HUES6 (cell line): ENCODE results near the gene PTH1R.

Source experiments
- H3K27ac ChIP-seq: 2 replicates; pipeline ENCODE4 v1.7.0; 2013; ENCODE audit warnings: low read depth, mild to moderate bottlenecking, low read length, inconsistent platforms
- H3K27me3 ChIP-seq: 2 replicates; pipeline ENCODE4 v1.6.1; 2013; ENCODE audit warnings: low read length; ENCODE audit not compliant: control insufficient read depth, insufficient read depth
- H3K36me3 ChIP-seq: 2 replicates; pipeline ENCODE4 v1.6.1; 2013; ENCODE audit warnings: low read length; ENCODE audit not compliant: control insufficient read depth, insufficient read depth
- H3K4me1 ChIP-seq: 2 replicates; pipeline ENCODE4 v1.6.1; 2013; ENCODE audit warnings: low read length; ENCODE audit not compliant: control insufficient read depth, insufficient read depth
- H3K4me3 ChIP-seq: 2 replicates; pipeline ENCODE4 v1.5.1; 2013; ENCODE audit warnings: low read depth, low read length
- H3K9ac ChIP-seq: one replicate; pipeline ENCODE4 v1.6.1; 2013; ENCODE audit warnings: mild to moderate bottlenecking, low read length
- H3K9me3 ChIP-seq: 2 replicates; pipeline ENCODE4 v1.6.1; 2013; ENCODE audit warnings: low read depth, low read length; ENCODE audit not compliant: control insufficient read depth, insufficient read depth

PTH1R gene

DNA sequence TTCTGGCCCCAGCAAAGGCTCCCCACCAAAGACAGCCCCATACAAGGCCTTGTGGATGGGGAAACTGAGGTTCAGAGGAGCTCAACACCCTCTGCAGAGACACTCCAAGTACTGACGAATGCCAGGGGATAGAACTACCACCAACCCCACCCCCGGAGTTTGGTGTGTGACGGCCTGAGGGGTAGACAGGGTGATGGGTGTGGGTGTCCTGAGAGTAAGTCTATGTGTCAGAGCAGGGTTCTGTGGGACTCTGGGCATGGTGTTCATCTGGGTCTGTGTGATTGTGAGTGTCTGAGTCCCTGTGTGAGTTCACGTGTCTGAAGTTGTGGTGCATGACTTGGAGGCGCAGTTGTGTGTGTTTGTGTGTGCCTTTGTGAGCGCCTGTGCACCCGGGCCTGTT is 7.4 kb downstream of the PTH1R start:
- Histone ChIP-seq H3K27ac (no peak overlapping the region), H3K27me3 (peaks cover 78% of the 10 kb centered on the region), H3K36me3 (no peaks in the 10 kb centered on the region), H3K4me1 (peaks cover 52% of the 10 kb centered on the region), H3K4me3 (peak overlapping the region; percentile 59; the same call in 1 of the 2 replicates), H3K9ac (no peak overlapping the region), H3K9me3 (no peaks in the 10 kb centered on the region)

DNA sequence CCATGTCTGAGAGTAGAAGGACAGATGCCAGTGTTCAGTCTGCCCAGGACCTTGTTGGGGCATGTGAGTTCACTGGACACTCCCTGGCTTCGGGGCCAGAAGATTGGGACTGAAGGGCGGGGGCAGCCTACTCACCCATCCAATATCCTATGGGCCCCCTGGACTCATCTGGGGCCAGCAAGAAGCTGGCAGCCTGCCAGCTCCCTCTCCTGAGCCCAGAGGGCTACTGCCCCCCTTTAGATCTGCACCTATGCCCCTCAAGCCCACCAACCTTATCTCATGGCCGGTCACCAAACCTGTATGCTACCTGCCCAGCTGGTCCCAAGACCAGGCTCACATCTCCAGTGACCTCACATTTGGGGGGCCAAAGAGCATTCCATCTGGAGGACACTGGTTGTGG is 8.1 kb downstream of the PTH1R start:
- H3K9ac ChIP-seq, result no peak overlapping the region
- no peak overlapping the region for H3K27ac ChIP-seq
- no peaks in the 10 kb centered on the region for H3K9me3 ChIP-seq
- H3K4me1 ChIP-seq, result peaks cover 55% of the 10 kb centered on the region
- H3K27me3 ChIP-seq, result peaks cover 78% of the 10 kb centered on the region
- H3K36me3 ChIP-seq, result no peaks in the 10 kb centered on the region
- no peak overlapping the region for H3K4me3 ChIP-seq

DNA sequence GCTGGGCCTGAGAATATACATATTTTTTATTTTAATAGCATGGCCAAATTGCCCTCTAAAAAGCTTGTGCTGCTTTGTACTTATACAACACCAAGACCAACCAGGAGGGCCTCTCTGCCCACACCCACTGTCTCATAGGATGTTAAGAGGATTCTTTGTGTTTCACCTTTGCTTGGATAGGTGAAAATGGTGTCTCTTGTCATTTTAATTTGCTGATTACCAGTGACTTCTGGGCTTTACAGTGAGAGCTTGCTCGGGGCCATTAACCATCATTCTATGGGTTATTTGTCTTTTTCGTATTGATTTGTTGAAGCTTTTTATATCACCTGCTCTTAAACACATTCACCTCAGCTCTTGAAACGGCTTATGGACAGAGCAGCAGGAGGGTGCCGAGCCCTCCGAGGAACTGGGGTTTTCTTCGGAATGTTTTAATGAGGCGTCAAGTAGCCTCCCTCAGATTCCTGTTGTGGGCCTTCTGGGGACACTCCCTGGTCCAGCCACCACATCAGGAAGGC is 10.5 kb downstream of the PTH1R start:
- H3K27ac ChIP-seq, result peak overlapping the region; percentile 42; the same call in 1 of the 2 replicates
- H3K4me1 ChIP-seq, result peaks cover 68% of the 10 kb centered on the region
- peak overlapping the region; percentile 23; the same call in 1 of the 2 replicates for H3K4me3 ChIP-seq
- H3K27me3 ChIP-seq, result peaks cover 82% of the 10 kb centered on the region
- no peak overlapping the region for H3K9ac ChIP-seq
- H3K36me3 ChIP-seq, result no peaks in the 10 kb centered on the region
- no peaks in the 10 kb centered on the region for H3K9me3 ChIP-seq

DNA sequence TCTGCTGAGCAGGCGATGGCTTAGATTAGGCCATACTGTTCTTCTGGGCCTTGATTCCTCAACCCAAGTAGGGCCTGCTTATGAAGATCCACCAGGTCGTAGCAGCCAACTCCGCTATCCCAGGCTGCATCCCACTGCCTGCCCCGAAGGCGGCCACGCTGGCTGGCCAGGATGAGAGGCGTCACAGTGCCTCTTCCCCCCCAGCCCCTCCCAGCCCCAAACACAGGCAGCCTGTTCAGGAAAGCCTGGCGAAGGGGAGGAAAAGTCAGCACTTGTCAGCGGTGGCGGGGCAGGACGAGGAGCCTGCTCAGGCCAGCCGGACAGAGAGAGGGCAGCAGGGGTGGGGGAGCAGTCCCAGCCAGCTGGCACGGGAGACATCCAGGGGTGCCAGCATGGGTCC is 11.2 kb downstream of the PTH1R start:
- peaks cover 84% of the 10 kb centered on the region for H3K27me3 ChIP-seq
- H3K9ac ChIP-seq, result peak overlapping the region; percentile 41
- H3K4me1 ChIP-seq, result peaks cover 70% of the 10 kb centered on the region
- peak overlapping the region; percentile 23; the same call in 1 of the 2 replicates for H3K4me3 ChIP-seq
- no peaks in the 10 kb centered on the region for H3K36me3 ChIP-seq
- H3K27ac ChIP-seq, result peak overlapping the region; percentile 42; the same call in 1 of the 2 replicates
- H3K9me3 ChIP-seq, result no peaks in the 10 kb centered on the region

DNA sequence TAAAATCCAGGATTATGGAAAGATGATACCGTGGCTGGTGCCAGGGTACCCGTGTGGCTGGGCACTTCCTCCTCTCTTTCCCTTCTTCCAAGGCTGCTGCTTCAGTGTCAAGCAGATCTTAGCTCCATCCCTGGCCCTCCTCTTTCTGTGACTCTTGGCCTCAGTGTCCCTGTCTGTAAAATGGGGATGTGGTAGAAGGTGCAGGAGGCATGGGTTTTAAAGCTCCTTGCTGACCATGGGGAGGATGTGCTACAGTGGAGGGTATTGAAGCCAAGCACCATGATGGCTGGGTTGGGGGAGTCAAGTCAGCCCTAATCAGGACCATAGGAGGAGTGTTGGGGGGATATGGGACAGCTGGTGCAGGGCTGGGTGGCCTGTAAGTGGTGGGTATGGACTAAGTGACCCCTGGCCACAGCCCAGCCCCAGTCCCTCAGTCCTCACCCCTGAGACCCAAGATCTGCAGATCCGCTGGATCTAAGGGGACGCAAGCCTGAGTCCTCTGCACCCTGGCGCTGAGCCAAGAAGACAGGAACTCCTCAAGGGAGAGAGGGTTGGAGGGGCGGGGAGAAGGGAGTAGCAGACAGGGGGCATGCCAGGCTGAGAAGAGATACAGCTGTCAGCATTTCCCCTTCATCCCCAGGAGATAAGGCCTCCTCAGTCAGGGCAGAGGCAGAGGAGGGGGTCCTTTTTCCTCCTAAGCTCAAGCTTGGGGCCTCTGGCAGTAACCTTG is 12.0 kb downstream of the PTH1R start:
- H3K27me3 ChIP-seq, result peaks cover 81% of the 10 kb centered on the region
- no peak overlapping the region for H3K27ac ChIP-seq
- peaks cover 62% of the 10 kb centered on the region for H3K4me1 ChIP-seq
- no peak overlapping the region for H3K9ac ChIP-seq
- no peak overlapping the region for H3K4me3 ChIP-seq
- no peaks in the 10 kb centered on the region for H3K36me3 ChIP-seq
- H3K9me3 ChIP-seq, result no peaks in the 10 kb centered on the region

DNA sequence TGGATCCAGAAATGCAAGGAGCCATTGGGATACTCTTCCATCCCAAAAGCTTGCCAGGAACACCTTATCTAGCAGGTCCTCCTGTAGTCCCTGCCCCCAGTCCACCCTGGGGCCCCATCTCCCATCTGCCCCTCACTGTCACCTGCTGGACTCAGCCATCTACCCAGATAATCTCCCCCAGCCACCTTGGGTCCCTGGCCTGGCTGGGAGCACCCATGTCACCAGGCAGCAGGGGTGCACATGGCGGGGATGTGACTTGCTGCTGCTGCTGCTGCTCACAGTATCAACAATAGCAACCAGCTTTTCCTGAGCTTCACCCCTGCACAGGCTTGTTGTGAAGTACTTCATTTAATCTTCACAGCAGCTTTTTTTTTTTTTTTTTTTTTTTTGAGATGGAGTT is 12.6 kb downstream of the PTH1R start:
- Histone ChIP-seq H3K4me3 (no peak overlapping the region), H3K4me1 (peaks cover 56% of the 10 kb centered on the region), H3K36me3 (no peaks in the 10 kb centered on the region), H3K27ac (no peak overlapping the region), H3K27me3 (peaks cover 76% of the 10 kb centered on the region), H3K9ac (no peak overlapping the region), H3K9me3 (no peaks in the 10 kb centered on the region)

DNA sequence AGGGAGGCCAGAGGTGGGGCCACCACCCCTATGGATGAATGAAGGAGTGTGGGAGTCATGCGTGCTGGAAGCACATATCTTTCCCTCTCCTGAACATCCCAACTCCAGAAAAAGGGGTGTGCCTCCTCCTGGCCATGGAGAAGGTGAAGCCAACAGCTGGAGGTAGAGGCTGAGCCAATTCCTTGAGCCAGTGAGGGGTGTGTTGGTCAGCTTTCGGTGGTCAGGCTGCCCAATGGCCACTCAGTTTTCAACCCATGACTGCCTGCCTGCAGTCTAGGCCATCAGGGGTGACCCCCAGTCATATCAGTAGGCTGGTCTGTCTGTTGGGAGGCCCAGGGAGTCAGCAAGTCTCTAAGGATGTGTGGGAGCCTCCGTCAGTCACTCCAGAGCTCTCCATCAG is 13.6 kb downstream of the PTH1R start:
- Histone ChIP-seq H3K36me3 (no peaks in the 10 kb centered on the region), H3K9ac (no peak overlapping the region), H3K4me3 (no peak overlapping the region), H3K27ac (no peak overlapping the region), H3K9me3 (no peaks in the 10 kb centered on the region), H3K4me1 (peaks cover 48% of the 10 kb centered on the region), H3K27me3 (peaks cover 66% of the 10 kb centered on the region)

DNA sequence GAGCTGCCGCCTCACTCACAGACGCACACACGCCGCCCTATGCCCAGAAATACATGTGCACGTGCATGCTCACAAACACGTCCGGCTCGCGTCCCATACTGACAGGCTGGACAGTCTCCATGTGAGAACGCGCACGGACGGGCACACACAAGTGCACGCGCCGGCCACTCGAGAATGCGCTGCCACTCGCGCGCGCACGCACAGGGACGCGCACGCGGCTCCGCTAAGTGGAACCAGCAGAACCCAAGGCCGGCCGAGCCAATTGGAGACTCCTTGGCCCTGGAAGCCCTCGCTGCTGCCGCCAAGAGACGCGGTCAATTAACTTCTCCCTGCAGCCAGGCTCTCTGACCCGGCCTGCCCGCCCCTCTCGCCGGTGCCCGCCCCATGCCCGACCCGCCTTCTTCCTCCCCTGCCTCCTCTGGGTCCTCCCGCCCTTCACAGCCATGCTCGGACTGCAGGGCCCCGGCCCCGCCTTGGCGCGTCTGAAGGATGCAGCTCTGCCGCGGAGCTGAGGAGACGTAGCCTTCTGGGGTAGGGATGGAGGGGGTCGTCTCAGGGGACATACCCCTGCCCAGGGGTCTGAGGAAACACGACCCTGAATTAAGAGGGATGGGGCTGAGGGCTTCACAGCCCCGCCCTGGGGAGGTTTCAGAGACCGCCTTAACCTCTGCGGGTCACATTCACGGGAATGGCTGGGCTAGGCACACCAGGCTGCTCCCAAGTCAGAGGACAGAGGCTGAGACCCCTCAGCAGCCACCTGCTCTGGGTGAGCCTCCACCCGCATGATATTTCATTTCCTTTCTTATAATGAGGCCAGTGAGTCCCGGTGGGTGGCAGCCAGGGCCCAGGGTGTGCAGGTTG is 15.0 kb downstream of the PTH1R start:
- H3K9ac ChIP-seq, result peak overlapping the region; percentile 17
- no peaks in the 10 kb centered on the region for H3K9me3 ChIP-seq
- H3K27me3 ChIP-seq, result peaks cover 56% of the 10 kb centered on the region
- peaks cover 44% of the 10 kb centered on the region for H3K4me1 ChIP-seq
- H3K27ac ChIP-seq, result no peak overlapping the region
- peak overlapping the region; percentile 60 for H3K4me3 ChIP-seq
- no peaks in the 10 kb centered on the region for H3K36me3 ChIP-seq

DNA sequence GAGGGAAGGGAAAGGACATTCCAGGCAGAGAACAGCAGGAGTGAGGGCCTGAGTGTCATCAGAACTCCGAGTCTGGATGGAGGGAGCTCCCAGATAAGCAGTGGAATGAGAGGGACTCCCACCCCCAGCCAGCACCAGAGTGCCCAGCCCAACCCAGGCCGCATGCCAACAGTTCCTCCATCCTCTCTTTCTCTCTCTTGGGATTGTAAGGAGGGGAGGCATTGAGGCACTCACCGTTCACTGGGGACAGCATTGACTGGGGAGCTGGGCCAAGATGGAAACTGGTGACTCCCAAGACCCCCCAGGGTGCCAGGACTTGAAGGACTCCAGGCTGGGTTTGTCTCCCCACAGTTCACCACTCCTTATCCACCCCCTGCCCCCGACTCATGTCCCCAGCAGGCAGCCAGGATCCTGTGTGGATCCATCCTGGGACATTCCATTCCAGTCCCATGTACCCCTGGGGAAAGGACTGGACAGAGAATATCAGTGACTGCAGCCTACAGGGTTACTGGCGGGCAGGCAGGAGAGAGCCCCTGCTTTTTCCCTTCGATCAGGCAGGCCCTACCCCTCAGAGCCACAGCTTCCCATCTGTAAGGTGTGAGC is 15.7 kb downstream of the PTH1R start:
- Histone ChIP-seq H3K9ac (peak overlapping the region; percentile 17), H3K27ac (no peak overlapping the region), H3K27me3 (peaks cover 63% of the 10 kb centered on the region), H3K9me3 (no peaks in the 10 kb centered on the region), H3K36me3 (no peaks in the 10 kb centered on the region), H3K4me1 (peaks cover 37% of the 10 kb centered on the region), H3K4me3 (peak overlapping the region; percentile 60)

DNA sequence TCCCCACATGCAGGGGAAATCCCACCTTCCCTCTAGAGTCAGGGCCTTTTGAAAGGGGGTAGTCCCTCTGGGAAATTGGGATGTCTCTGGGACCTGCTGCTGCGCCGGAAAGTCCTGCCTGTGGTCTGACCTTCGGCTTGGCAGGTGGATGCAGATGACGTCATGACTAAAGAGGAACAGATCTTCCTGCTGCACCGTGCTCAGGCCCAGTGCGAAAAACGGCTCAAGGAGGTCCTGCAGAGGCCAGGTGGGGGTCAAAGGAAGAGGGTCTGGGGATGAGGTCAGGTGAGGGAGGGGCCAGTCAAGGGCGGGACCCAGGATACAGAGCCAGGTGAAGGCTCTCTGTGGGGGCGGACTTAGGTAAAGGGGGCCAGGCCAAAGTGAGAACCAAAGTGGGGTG is 16.2 kb downstream of the PTH1R start:
- no peak overlapping the region for H3K27ac ChIP-seq

More for the DNA sequence above, 16.2 kb downstream of the PTH1R start:
- Histone ChIP-seq H3K27me3 (peaks cover 63% of the 10 kb centered on the region), H3K4me3 (no peak overlapping the region), H3K9ac (no peak overlapping the region), H3K9me3 (no peaks in the 10 kb centered on the region), H3K36me3 (no peaks in the 10 kb centered on the region), H3K4me1 (peaks cover 32% of the 10 kb centered on the region)
